Cardiac fibroblast (primary cell): ENCODE data around the gene NDUFB11.

Experiments
- DNase-seq, 2 donors: peaks; one replicate each; pipeline versions ENCODE4 v3.0.0 to v3.0.0-alpha.2; 2010; ENCODE audit warnings: low read depth in 2 of 2
- H3K4me3 ChIP-seq, 2 donors: replicated peaks in 1 of 2; 1 replicate in 1 of 2; 2 replicates in 1 of 2; pipeline ENCODE4 v1.5.1; 2011; ENCODE audit warnings: low read depth in 2 of 2, low read length in 2 of 2, mild to moderate bottlenecking in 2 of 2, moderate library complexity in 1 of 2
- TF ChIP-seq, protein P1 (sequence below): IDR thresholded peaks from one replicate; pipeline ENCODE4 v1.5.1; 2011; ENCODE audit warnings: low read depth, mild to moderate bottlenecking, low read length, inconsistent platforms

NDUFB11 gene

DNA sequence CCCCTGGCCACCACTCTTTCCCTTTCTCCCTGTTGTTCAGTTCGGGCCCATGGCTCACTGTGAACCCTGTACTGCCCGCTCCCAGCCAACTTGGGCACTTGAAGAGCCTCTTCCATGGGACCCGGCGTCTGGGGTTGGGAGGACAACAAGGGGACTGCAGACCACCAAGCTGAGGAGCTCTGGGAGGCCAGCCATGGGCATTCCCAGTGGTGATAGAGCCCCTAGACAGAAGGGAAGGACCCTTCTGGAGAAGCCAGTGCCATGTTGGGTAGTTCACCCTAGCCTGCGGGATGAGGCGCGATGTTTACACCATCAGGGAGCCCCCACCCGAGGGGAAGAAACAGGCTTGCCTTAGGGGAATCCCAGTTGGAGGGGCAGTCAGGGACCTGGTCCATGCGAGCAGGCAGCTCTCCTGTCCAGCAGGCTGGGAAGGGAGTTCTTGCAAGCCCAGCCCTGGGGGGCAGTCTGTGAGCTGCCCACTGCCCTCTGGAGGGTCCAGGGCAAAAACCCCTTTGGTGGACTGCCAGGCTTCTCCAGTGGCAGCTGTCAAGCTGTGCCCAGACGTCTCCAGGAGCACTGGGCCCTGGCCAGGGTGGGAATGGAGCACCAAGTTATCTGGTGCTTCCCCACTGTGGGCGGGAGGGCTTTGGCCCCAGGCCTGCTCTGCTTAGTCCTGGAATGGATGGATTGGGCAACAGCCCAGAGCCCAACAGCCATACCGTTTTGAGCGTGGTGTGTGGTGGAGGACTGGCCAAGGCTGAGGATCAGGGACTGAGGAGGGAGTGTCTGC is 25.4 kb upstream of the NDUFB11 start:
- peak; percentile 31 to 78 for DNase-seq
- TF ChIP-seq, protein P1, sequence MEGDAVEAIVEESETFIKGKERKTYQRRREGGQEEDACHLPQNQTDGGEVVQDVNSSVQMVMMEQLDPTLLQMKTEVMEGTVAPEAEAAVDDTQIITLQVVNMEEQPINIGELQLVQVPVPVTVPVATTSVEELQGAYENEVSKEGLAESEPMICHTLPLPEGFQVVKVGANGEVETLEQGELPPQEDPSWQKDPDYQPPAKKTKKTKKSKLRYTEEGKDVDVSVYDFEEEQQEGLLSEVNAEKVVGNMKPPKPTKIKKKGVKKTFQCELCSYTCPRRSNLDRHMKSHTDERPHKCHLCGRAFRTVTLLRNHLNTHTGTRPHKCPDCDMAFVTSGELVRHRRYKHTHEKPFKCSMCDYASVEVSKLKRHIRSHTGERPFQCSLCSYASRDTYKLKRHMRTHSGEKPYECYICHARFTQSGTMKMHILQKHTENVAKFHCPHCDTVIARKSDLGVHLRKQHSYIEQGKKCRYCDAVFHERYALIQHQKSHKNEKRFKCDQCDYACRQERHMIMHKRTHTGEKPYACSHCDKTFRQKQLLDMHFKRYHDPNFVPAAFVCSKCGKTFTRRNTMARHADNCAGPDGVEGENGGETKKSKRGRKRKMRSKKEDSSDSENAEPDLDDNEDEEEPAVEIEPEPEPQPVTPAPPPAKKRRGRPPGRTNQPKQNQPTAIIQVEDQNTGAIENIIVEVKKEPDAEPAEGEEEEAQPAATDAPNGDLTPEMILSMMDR = no peak
- no peak overlapping the region for H3K4me3 ChIP-seq

DNA sequence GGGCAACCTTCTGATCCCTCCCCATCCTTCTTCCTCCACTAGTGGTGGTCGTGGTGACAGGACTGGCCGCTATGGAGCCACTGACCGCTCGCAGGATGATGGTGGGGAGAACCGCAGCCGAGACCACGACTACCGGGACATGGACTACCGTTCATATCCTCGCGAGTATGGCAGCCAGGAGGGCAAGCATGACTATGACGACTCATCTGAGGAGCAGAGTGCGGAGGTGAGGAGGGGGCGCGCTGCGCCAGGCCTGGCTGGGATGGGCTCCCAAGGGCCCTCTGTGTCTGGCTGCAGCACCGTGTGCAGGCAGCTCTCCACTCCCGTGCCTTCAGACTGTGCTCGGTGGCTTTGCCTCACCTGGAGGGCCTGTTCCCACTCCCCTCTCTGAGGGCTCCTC is 24.8 kb upstream of the NDUFB11 start:
- TF ChIP-seq, protein P1 = no peak
- no peak overlapping the region for H3K4me3 ChIP-seq
- DNase-seq = no peak

DNA sequence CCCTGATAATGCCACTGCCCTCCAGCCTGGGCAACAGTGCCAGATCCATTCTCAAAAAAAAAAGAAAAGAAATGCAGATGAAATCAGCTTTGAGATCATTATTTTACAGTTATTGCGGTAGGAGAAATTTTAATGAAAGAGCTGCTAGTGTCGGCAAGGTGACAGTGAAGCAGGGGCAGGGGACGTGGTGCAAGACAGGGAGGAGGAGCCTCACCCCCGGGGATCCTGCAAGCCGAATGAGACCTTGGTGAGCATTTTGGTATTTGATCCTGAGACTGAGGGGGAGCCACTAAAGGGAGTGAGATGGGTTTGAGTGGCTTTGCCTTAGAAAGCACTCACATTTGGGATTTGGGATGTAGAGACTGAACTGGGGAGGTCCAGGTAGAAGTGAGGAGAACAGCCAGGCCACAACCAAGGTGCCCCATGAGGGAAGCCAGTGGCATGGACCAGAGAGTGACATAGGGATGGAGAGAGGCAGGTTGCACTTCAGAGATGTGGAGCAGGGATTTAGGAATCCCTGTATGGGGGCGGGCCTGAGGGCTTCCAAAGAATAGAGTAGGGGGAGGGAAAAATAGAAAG is 24.1 kb upstream of the NDUFB11 start:
- no peak for DNase-seq
- H3K4me3 ChIP-seq = no peak overlapping the region
- TF ChIP-seq, protein P1 = no peak

DNA sequence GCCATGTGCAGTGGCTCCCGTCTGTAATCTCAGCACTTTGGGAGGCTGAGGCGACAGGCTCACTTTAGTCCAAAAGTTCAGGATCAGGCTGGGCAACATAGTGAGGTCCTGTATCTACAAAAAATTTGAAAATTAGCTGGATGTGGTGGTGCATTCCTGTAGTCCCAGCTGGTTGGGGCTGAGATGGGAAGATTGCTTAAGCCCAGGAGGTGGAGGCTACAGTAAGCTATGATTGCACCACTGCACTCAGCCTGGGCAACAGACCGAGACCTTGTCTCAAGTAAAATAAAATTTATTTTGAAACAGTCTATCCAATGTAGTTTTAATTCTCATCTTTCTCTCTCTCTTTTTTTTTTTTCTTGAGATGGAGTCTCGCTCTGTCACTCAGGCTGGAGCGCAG is 21.6 kb upstream of the NDUFB11 start:
- TF ChIP-seq, protein P1 = no peak
- peak; percentile 32 to 40 for DNase-seq
- H3K4me3 ChIP-seq = no peak overlapping the region

DNA sequence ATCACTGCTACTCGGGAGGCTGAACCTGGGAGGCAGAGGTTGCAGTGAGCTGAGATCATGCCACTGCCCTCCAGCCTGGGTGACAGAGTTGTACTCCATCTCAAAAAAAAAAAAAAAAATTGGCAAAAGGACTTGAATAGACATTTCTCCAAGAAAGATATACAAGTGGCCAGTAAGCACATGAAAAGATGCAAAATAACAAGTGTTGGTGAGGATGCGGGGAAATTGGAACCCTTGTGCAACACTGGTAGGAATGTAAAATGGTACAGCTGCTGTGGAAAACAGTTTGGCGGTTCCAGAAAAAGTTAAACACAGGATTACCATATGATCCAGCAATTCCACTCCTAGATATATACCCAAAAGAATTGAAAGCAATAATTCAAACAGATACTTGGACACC is 19.9 kb upstream of the NDUFB11 start:
- no peak for DNase-seq
- H3K4me3 ChIP-seq = no peak overlapping the region
- TF ChIP-seq, protein P1 = no peak

DNA sequence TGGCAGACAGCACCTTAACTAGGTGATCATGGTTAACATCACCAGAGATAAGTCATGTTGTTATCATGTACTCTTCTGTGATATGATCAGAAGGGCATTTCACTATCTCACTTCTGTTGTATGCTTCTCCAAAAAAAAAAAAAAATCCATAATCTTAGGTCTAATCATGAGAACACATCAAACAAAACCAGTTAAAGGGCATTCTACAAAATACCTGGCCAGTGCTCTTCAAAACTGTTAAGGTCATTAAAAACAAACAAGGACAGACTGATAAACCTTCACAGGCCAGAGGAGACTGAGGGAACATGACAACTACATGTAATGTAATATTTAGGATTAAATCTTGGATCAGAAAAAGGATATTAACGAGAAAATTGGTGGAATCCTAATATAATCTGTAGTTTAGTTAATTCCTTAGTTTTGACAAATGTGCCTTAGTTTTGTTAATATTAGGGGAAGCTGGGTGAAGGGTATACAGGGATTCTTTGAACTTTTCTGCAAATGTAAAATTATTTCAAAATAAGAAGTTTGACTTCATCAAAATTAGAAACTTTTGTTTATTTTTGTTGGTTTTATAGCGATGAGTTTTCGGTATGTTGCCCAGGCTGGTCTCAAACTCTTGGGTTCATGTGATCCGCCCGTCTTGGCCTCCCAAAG is 18.6 kb upstream of the NDUFB11 start:
- TF ChIP-seq, protein P1 = no peak
- no peak overlapping the region for H3K4me3 ChIP-seq
- no peak for DNase-seq
